BLaER1 treated with 17β-estradiol and CSF1 and Interleukin-3, amounts not matched to agents 10 nM and 100 nM (cell line): ENCODE results near the gene HGF.

Experiments used
- H3K27ac ChIP-seq, 11 experiments: shearing (Covaris generic); formaldehyde crosslinking; 2 replicates each; pipeline ENCODE4 v1.8.1; 2022
- H3K27me3 ChIP-seq, 11 experiments: shearing (Covaris generic); formaldehyde crosslinking; 2 replicates each; pipeline ENCODE4 v1.8.1; 2022
- H3K36me3 ChIP-seq, 11 experiments: shearing (Covaris generic); formaldehyde crosslinking; 2 replicates each; pipeline ENCODE4 v1.8.1; 2022
- H3K4me1 ChIP-seq, 10 experiments: shearing (Covaris generic); formaldehyde crosslinking; 2 replicates each; pipeline ENCODE4 v1.8.1; 2022
- H3K4me2 ChIP-seq, 11 experiments: shearing (Covaris generic); formaldehyde crosslinking; 2 replicates each; pipeline ENCODE4 v1.8.1; 2022
- H3K4me3 ChIP-seq, 10 experiments: shearing (Covaris generic); formaldehyde crosslinking; 2 replicates each; pipeline ENCODE4 v1.8.1; 2022
- H3K9ac ChIP-seq, 11 experiments: shearing (Covaris generic); formaldehyde crosslinking; 2 replicates each; pipeline ENCODE4 v1.8.1; 2022
- H3K9me3 ChIP-seq, 11 experiments: shearing (Covaris generic); formaldehyde crosslinking; replicated peaks in 1 of 11; 2 replicates each; pipeline ENCODE4 v1.8.1; 2022
- H4K20me1 ChIP-seq, 11 experiments: shearing (Covaris generic); formaldehyde crosslinking; 2 replicates each; pipeline ENCODE4 v1.8.1; 2022
- Cebpa-rat ChIP-seq, 11 experiments: shearing (Covaris generic); IDR thresholded peaks; 2 replicates each; pipeline ENCODE4 v1.8.1; 2022

The HGF gene

DNA sequence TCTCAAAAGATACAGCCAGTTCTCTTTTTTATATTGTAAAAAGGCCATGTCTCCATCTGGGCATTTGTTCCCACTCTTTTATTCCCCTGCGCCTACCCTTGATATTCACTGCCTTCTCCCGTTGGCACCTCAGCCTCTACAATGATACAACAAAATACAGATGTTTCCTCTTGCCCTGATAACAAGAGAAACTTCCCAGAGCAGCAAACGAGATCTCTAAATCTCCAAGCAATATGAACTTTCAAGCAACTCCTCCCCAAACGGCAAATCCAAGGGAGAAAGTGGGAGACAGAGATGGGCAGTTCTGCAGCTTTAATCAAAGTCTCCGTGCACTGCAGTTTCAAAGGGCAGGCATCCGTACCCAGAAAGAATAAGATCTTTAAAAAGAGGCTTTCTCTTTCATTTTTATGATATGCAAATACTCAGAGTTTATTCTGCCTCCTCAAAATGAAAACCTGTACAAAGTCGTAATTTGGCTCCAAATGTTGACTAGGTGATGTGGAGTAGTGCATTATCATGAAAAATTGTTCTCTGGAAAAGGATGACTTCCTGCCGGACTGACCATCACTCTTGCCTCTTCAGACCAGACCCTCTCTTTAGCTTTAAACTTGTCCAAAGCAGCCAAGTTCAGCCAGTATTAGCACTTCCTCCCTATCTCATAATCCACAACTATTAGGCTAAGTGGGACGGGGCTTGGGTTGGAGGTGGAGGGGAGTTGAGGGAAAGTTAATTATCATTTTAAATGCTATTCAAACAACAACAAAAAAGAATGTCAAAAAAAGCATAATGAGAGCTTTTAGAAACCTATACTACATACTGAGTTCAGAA lies 682 bp downstream of the HGF start:
- Histone ChIP-seq H3K27ac (peak overlapping the region; percentile 66 to 95 (median 92); a peak in 21 of 22 replicates), H3K9ac (peak overlapping the region; percentile 77 to 90 (median 87)), H3K27me3 (no peaks in the 10 kb centered on the region), H4K20me1 (peaks cover 0 to under 1% (median 0%) of the 10 kb centered on the region in 11 experiments; a peak in 4 of 22 replicates), H3K36me3 (peaks cover 0 to 43% (median 4%) of the 10 kb centered on the region in 11 experiments; a peak in 10 of 22 replicates), H3K4me1 (peaks cover 44 to 78% (median 61%) of the 10 kb centered on the region in 10 experiments), H3K4me3 (peak overlapping the region; percentile 56 to 83 (median 66)), H3K4me2 (peak overlapping the region; percentile 76 to 92 (median 85)), H3K9me3 (peaks cover 0 to 5% (median 0%) of the 10 kb centered on the region in 11 experiments; a peak in 2 of 22 replicates)
- no peak for TF ChIP-seq Cebpa-rat (IDR thresholded peaks at IDR 0.05)

- H3K9ac ChIP-seq = peak overlapping the region; percentile 77 to 90 (median 87); a peak in 19 of 22 replicates
These were observed 1.9 kb downstream of the HGF start for GRCh38 chr7:81767926-81768325.

DNA sequence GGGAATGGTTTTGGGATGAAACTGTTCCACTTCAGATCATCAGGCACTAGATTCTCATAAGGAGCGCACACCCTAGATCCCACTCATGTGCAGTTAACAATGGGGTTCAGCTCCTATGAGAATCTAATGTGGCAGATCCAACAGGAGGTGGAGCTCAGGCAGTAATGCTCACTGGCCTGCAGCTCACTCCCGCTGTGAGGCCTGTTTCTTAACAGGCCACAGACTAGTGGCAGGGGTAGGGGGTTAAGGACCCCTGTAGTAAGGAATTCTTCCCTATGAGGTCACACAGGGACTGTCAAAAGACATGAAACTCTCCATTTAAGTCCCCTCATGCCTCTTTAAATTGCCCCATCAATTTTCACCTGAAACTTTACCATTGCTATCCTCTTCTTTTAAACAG lies 8.0 kb downstream of the HGF start:
- TF ChIP-seq Cebpa-rat (IDR thresholded peaks at IDR 0.05) = no peak
- Histone ChIP-seq H4K20me1 (peaks cover 0 to 24% (median 3%) of the 10 kb centered on the region in 11 experiments; a peak in 7 of 22 replicates), H3K4me2 (peak overlapping the region in 2 of 11 experiments; percentile 35 to 60; a peak in 3 of 22 replicates), H3K27ac (no peak overlapping the region; a peak in 1 of 22 replicates), H3K36me3 (peaks cover 14 to 99% (median 74%) of the 10 kb centered on the region in 11 experiments; a peak in 20 of 22 replicates), H3K9me3 (peaks cover 0 to 10% (median 0%) of the 10 kb centered on the region in 11 experiments; a peak in 3 of 22 replicates), H3K9ac (no peak overlapping the region), H3K4me3 (peak overlapping the region in 1 of 10 experiments; percentile 4; a peak in 1 of 20 replicates), H3K27me3 (no peaks in the 10 kb centered on the region), H3K4me1 (peaks cover 4 to 48% (median 15%) of the 10 kb centered on the region in 10 experiments; a peak in 16 of 20 replicates)

More at GRCh38 chr7:81767926-81768325, 1.9 kb downstream of the HGF start:
- H3K9me3 ChIP-seq = peaks cover 0 to 5% (median 0%) of the 10 kb centered on the region in 11 experiments; a peak in 2 of 22 replicates
- H3K4me3 ChIP-seq = peak overlapping the region; percentile 56 to 83 (median 66); a peak in 19 of 20 replicates
- H3K4me1 ChIP-seq = peaks cover 39 to 78% (median 48%) of the 10 kb centered on the region in 10 experiments
- H3K27me3 ChIP-seq = no peaks in the 10 kb centered on the region
- peaks cover 0 to 13% (median 0%) of the 10 kb centered on the region in 11 experiments; a peak in 7 of 22 replicates for H4K20me1 ChIP-seq
- H3K4me2 ChIP-seq = peak overlapping the region; percentile 76 to 92 (median 85)
- TF ChIP-seq Cebpa-rat (IDR thresholded peaks at IDR 0.05) = no peak
- peaks cover 0 to 56% (median 17%) of the 10 kb centered on the region in 11 experiments; a peak in 11 of 22 replicates for H3K36me3 ChIP-seq
- peak overlapping the region; percentile 36 to 95 (median 92); a peak in 18 of 22 replicates for H3K27ac ChIP-seq

GRCh38 chr7:81761031-81761430 lies 8.8 kb downstream of the HGF start:
- peaks cover 0 to 40% (median 7%) of the 10 kb centered on the region in 10 experiments; a peak in 11 of 20 replicates for H3K4me1 ChIP-seq
- H3K9me3 ChIP-seq = peaks cover 0 to 10% (median 0%) of the 10 kb centered on the region in 11 experiments; a peak in 3 of 22 replicates
- TF ChIP-seq Cebpa-rat (IDR thresholded peaks at IDR 0.05) = no peak
- no peaks in the 10 kb centered on the region for H3K27me3 ChIP-seq
- peaks cover 0 to 28% (median 4%) of the 10 kb centered on the region in 11 experiments; a peak in 7 of 22 replicates for H4K20me1 ChIP-seq
- H3K4me3 ChIP-seq = no peak overlapping the region
- peaks cover 21 to 99% (median 82%) of the 10 kb centered on the region in 11 experiments; a peak in 20 of 22 replicates for H3K36me3 ChIP-seq
- H3K9ac ChIP-seq = no peak overlapping the region
- H3K27ac ChIP-seq = no peak overlapping the region; a peak in 1 of 22 replicates
- H3K4me2 ChIP-seq = peak overlapping the region in 1 of 11 experiments; percentile 9; a peak in 1 of 22 replicates

DNA sequence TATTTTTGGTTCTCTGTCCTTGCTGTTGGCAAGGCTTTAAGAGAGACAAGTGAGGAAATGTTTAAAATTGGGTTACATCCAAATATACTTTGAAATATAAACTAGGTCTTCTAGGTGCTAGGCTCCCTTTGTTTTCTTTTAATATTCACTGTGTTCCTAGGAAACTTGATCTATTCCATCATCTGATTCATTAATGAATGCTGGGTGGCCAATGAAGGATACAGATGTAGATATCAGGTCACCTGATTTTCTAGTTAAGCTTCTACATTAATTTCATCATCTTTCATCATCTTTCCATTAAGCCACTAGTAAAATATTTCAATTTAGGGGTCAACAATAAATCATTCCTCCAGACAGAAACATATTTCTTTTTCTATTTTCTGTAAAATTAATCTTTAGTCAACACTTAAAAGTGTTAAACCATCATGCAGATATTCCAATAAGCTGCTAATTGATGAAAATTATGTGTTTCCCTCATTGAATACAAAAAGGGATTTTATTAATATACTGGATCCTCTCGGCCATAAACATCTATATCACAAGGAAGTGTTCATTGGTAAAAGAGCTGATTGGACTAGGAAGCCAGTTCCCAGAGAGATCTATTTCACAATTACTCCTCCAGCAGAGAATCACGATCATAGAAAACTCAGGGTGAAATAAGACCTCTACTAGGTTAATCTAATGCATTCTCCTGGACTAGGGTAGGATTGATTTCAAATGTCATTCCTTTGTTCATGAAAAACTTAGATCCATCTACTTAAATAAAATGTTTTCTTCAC lies 14.7 kb downstream of the HGF start:
- H3K4me3 ChIP-seq = no peak overlapping the region
- H3K36me3 ChIP-seq = peaks cover 24 to 100% (median 98%) of the 10 kb centered on the region in 11 experiments; a peak in 20 of 22 replicates
- H3K4me2 ChIP-seq = peak overlapping the region in 1 of 11 experiments; percentile 17; a peak in 1 of 22 replicates
- peaks cover 0 to 30% (median 4%) of the 10 kb centered on the region in 11 experiments; a peak in 6 of 22 replicates for H4K20me1 ChIP-seq
- peaks cover 0 to 5% (median 0%) of the 10 kb centered on the region in 11 experiments; a peak in 1 of 22 replicates for H3K9me3 ChIP-seq
- no peaks in the 10 kb centered on the region for H3K27me3 ChIP-seq
- H3K27ac ChIP-seq = no peak overlapping the region
- H3K4me1 ChIP-seq = no peaks in the 10 kb centered on the region
- H3K9ac ChIP-seq = no peak overlapping the region
- no peak for TF ChIP-seq Cebpa-rat (IDR thresholded peaks at IDR 0.05)

- Histone ChIP-seq H3K4me3 (no peak overlapping the region), H3K27ac (no peak overlapping the region), H4K20me1 (peaks cover 0 to 30% (median 0%) of the 10 kb centered on the region in 11 experiments; a peak in 6 of 22 replicates), H3K4me2 (no peak overlapping the region), H3K36me3 (peaks cover 24 to 90% (median 85%) of the 10 kb centered on the region in 11 experiments; a peak in 20 of 22 replicates), H3K9me3 (peaks cover 0 to 3% (median 0%) of the 10 kb centered on the region in 11 experiments; a peak in 1 of 22 replicates), H3K9ac (no peak overlapping the region), H3K4me1 (no peaks in the 10 kb centered on the region), H3K27me3 (no peaks in the 10 kb centered on the region)
- TF ChIP-seq Cebpa-rat (IDR thresholded peaks at IDR 0.05) = no peak
These were observed 16.5 kb downstream of the HGF start for GRCh38 chr7:81753392-81753791.

DNA sequence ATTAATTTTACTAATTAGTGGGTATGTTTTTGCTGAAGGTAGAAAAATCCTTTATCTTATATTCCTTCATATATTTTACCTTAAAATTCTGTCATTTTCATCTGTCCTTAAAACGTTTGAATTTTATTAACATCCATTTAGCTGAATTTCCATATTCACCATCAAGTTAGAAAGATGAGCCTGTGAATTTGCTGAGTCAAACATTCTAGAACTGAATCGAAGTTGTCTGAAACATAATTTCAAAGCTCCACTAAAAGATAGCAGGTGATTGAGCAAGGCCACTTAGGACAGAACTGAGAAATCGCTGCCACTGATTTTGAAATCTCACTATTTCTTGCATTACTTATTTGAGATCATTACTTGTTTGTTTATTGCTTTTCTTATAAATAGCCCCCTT lies 17.5 kb downstream of the HGF start:
- H3K9me3 ChIP-seq = peaks cover 0 to 3% (median 0%) of the 10 kb centered on the region in 11 experiments; a peak in 1 of 22 replicates
- H3K27me3 ChIP-seq = no peaks in the 10 kb centered on the region
- TF ChIP-seq Cebpa-rat (IDR thresholded peaks at IDR 0.05) = no peak
- no peak overlapping the region for H3K9ac ChIP-seq
- H3K4me2 ChIP-seq = no peak overlapping the region
- H3K4me3 ChIP-seq = no peak overlapping the region
- peaks cover 0 to 30% (median 0%) of the 10 kb centered on the region in 11 experiments; a peak in 4 of 22 replicates for H4K20me1 ChIP-seq
- peaks cover 23 to 90% (median 84%) of the 10 kb centered on the region in 11 experiments; a peak in 20 of 22 replicates for H3K36me3 ChIP-seq
- H3K4me1 ChIP-seq = no peaks in the 10 kb centered on the region
- H3K27ac ChIP-seq = no peak overlapping the region
